ENCODE measurements around the gene TULP3. TPM values are rescaled to one million over a fixed set of nuclear protein-coding genes. Genes with fewer than 3 reads are reported as not detected.

Gene TULP3
- total RNA-seq, 1 donor from 2014 or later: 49.4 TPM

DNA sequence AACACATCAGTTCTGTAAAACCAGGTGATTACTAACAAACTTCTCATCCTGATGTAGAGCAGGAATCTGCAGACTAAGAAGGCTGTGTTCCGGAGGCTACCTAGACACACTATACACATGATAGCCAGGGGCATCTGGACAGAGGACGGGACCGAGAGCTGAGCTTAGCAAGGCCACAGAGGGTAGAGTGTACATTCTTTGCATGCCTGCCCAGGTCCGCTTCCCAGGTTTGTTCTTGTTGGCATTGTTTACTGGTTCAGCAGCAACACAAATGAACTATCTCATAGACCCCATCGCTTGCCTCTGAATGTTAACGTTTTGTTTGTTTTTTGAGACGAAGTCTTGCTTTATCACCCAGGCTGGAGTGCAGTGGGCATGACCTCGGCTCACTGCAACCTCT, 50.8 kb downstream of the TULP3 start:
- Mint-ChIP-seq H3K27ac (ENCODE audit: unreplicated experiment) (no peak overlapping the region), H3K4me1 (ENCODE audit: unreplicated experiment) (no peaks in the 10 kb centered on the region), H3K36me3 (ENCODE audit: low read depth, unreplicated experiment) (peaks cover 9% of the 10 kb centered on the region), H3K9me3 (ENCODE audit: unreplicated experiment) (no peaks in the 10 kb centered on the region), H3K4me3 (ENCODE audit: unreplicated experiment) (no peak overlapping the region), H3K27me3 (ENCODE audit: unreplicated experiment) (peaks cover 5% of the 10 kb centered on the region)
- TF ChIP-seq, protein P1, sequence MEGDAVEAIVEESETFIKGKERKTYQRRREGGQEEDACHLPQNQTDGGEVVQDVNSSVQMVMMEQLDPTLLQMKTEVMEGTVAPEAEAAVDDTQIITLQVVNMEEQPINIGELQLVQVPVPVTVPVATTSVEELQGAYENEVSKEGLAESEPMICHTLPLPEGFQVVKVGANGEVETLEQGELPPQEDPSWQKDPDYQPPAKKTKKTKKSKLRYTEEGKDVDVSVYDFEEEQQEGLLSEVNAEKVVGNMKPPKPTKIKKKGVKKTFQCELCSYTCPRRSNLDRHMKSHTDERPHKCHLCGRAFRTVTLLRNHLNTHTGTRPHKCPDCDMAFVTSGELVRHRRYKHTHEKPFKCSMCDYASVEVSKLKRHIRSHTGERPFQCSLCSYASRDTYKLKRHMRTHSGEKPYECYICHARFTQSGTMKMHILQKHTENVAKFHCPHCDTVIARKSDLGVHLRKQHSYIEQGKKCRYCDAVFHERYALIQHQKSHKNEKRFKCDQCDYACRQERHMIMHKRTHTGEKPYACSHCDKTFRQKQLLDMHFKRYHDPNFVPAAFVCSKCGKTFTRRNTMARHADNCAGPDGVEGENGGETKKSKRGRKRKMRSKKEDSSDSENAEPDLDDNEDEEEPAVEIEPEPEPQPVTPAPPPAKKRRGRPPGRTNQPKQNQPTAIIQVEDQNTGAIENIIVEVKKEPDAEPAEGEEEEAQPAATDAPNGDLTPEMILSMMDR (IDR thresholded peaks at IDR 0.05; ENCODE audit: unreplicated experiment): no peak
- DNase-seq (ENCODE audit: low spot score): no peak

DNA sequence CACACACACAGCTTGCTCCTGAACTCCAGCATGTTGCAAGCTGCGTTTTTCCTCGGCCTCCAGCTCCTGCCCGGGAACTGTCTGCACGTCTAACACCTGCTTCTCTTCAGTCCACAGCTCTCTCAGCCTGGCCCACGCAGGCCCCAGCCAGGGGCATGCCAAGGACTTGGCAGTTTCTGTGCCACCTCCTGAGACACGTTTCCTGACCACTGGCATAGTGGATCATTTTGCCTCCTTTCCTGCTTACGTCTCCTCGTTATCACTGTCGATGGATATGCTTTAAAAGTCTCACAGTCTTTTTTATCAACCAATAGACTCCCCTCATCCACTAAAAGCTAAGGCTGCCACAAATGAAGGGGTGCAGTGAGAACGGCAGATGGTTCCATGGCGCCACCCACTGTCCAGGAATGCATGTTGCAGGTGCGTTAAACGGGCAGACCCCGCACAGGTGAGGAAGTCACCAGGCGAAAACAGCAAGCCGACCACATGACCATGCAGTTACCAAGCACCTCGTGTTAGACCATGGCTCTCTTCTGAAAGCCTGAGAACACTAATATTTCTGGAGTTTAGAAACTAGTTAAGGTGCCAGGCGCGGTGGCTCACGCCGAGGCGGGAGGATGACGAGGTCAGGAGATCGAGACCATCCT, 53.8 kb downstream of the TULP3 start:
- TF ChIP-seq, protein P1 (IDR thresholded peaks at IDR 0.05; ENCODE audit: unreplicated experiment): peak; percentile 73
- no peaks in the 10 kb centered on the region for H3K9me3 Mint-ChIP-seq (ENCODE audit: unreplicated experiment)
- H3K4me1 Mint-ChIP-seq (ENCODE audit: unreplicated experiment): peaks cover 9% of the 10 kb centered on the region
- peaks cover 5% of the 10 kb centered on the region for H3K27me3 Mint-ChIP-seq (ENCODE audit: unreplicated experiment)
- H3K4me3 Mint-ChIP-seq (ENCODE audit: unreplicated experiment): no peak overlapping the region
- peak; percentile 56 for DNase-seq (ENCODE audit: low spot score)
- peaks cover 3% of the 10 kb centered on the region for H3K36me3 Mint-ChIP-seq (ENCODE audit: low read depth, unreplicated experiment)
- H3K27ac Mint-ChIP-seq (ENCODE audit: unreplicated experiment): no peak overlapping the region

DNA sequence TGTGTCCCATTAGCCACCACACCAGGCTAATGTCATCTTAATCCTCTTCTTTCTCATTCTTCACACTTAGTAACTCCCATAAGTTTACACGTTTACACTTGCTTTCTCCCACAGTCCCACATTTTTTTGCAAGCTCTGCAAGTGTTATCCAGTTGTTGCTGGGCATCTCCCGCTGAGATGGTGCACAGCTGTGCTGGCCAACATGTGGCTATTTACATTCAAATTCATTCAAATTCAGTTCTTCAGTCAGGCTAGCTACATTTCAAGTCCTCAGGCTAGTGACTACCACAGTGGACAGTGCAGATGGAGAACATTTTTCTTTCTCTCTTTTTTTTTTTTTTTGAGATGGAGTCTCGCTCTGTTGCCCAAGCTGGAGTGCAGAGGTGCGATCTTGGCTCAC, 58.7 kb downstream of the TULP3 start:
- H3K27ac Mint-ChIP-seq (ENCODE audit: unreplicated experiment): no peak overlapping the region
- TF ChIP-seq, protein P1 (IDR thresholded peaks at IDR 0.05; ENCODE audit: unreplicated experiment): no peak
- H3K9me3 Mint-ChIP-seq (ENCODE audit: unreplicated experiment): no peaks in the 10 kb centered on the region
- H3K36me3 Mint-ChIP-seq (ENCODE audit: low read depth, unreplicated experiment): no peaks in the 10 kb centered on the region
- peaks cover 20% of the 10 kb centered on the region for H3K4me1 Mint-ChIP-seq (ENCODE audit: unreplicated experiment)
- no peak for DNase-seq (ENCODE audit: low spot score)
- H3K4me3 Mint-ChIP-seq (ENCODE audit: unreplicated experiment): no peak overlapping the region
- peaks cover 2% of the 10 kb centered on the region for H3K27me3 Mint-ChIP-seq (ENCODE audit: unreplicated experiment)

DNA sequence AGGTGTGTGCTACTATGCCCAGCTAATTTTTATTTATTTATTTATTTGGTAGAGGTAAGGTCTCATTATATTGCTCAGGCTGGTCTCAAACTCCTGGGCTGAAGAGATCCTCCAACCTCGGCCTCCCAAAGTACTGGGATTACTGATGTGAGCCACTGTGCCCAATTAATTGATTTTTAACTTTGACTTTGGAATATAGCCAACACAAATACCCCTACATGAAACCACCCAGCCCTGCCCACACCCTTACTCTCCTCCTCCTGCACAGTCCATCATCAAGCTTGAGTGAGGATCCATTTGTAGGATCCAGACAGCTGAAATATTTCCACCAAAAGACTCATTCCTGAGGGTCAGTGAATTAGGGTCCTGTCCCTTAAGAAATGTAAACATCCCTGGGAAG, 65.2 kb downstream of the TULP3 start:
- Mint-ChIP-seq H3K27me3 (ENCODE audit: unreplicated experiment) (peaks cover 13% of the 10 kb centered on the region), H3K4me3 (ENCODE audit: unreplicated experiment) (no peak overlapping the region), H3K9me3 (ENCODE audit: unreplicated experiment) (no peaks in the 10 kb centered on the region)

More for the DNA sequence above, 65.2 kb downstream of the TULP3 start:
- DNase-seq (ENCODE audit: low spot score): no peak
- no peak overlapping the region for H3K27ac Mint-ChIP-seq (ENCODE audit: unreplicated experiment)
- TF ChIP-seq, protein P1 (IDR thresholded peaks at IDR 0.05; ENCODE audit: unreplicated experiment): no peak
- peaks cover 10% of the 10 kb centered on the region for H3K36me3 Mint-ChIP-seq (ENCODE audit: low read depth, unreplicated experiment)
- H3K4me1 Mint-ChIP-seq (ENCODE audit: unreplicated experiment): peaks cover 32% of the 10 kb centered on the region
